Dermis microvascular lymphatic vessel endothelial cell (primary cell): Measurements from ENCODE around the gene GAK. TPM values are rescaled to one million over a fixed set of nuclear protein-coding genes. Genes with fewer than 3 reads are reported as not detected.

Source experiments
- DNase-seq, 2 donors: peaks; one replicate each; pipeline versions ENCODE4 v3.0.0 to v3.0.0-alpha.2; 2010; ENCODE audit warnings: low read depth in 2 of 2
- total RNA-seq: library from RNA; depleted of rRNA; stranded (reverse); fragments of >200 nt; gene quantifications from 2 replicates; pipeline ENCODE4 v1.2.1, GENCODE V29; 2014

Gene GAK
- total RNA-seq, 1 donor from 2014 or later: 45.1 TPM

- DNase-seq: no peak
These were observed 32.4 kb upstream of the GAK start for GRCh38 chr4:964346-965025.

- DNase-seq: no peak
These were observed 31.4 kb upstream of the GAK start for GRCh38 chr4:963276-964225.

GRCh38 chr4:962231-963208, 30.4 kb upstream of the GAK start:
- DNase-seq: no peak

- DNase-seq: no peak
These were observed 29.5 kb upstream of the GAK start for GRCh38 chr4:961351-962230.

GRCh38 chr4:960636-961350, 28.7 kb upstream of the GAK start:
- DNase-seq: no peak

GRCh38 chr4:960140-960635, 28.1 kb upstream of the GAK start:
- no peak for DNase-seq

- no peak for DNase-seq
These were observed 27.4 kb upstream of the GAK start for GRCh38 chr4:959338-960139.

GRCh38 chr4:958696-959337, 26.7 kb upstream of the GAK start:
- no peak for DNase-seq

GRCh38 chr4:958314-958665, 26.2 kb upstream of the GAK start:
- DNase-seq: no peak

- no peak for DNase-seq
These were observed 25.6 kb upstream of the GAK start for GRCh38 chr4:957581-958313.

GRCh38 chr4:957231-957580, 25.1 kb upstream of the GAK start:
- no peak for DNase-seq

GRCh38 chr4:956531-957230, 24.6 kb upstream of the GAK start:
- no peak for DNase-seq

GRCh38 chr4:955931-956381, 23.8 kb upstream of the GAK start:
- DNase-seq: no peak

- no peak for DNase-seq
These were observed 23.2 kb upstream of the GAK start for GRCh38 chr4:955161-955921.

- no peak for DNase-seq
These were observed 22.3 kb upstream of the GAK start for GRCh38 chr4:954211-955020.

GRCh38 chr4:953574-953915, 21.4 kb upstream of the GAK start:
- no peak for DNase-seq
